HepG2 (cell line): ENCODE data around the gene SERPINA3. TPM values are rescaled to one million over a fixed set of nuclear protein-coding genes. Genes with fewer than 3 reads are reported as not detected.

Experiments used
- AGO2 ChIP-seq: fragments of 200-400 bp; formaldehyde crosslinking; optimal IDR thresholded peaks from 2 replicates; pipeline ENCODE3; 2017; ENCODE audit warnings: mild to moderate bottlenecking, low read depth, low read length, moderate library complexity
- ARNT ChIP-seq: fragments of 450-650 bp; IDR thresholded peaks from 2 replicates; pipeline ENCODE4 v1.6.1; 2017
- ATF7 ChIP-seq, 2 experiments: fragments of 450-650 bp in 1 of 2; sonication (generic) in 1 of 2; formaldehyde crosslinking in 1 of 2; IDR thresholded peaks; 2 replicates each; pipeline versions ENCODE4 v1.4.0 to v1.6.1; 2016 to 2020; ENCODE audit warnings: antibody characterized with exemption in 1 of 2, mild to moderate bottlenecking in 1 of 2, missing genetic modification reagents in 1 of 2
- CBFB ChIP-seq: sonication (generic); formaldehyde crosslinking; IDR thresholded peaks from 2 replicates; pipeline ENCODE4 v1.4.0; 2020; ENCODE audit warnings: missing genetic modification reagents
- HNRNPH1 ChIP-seq: fragments of 200-400 bp; formaldehyde crosslinking; optimal IDR thresholded peaks from 2 replicates; pipeline ENCODE3; 2017; ENCODE audit warnings: mild to moderate bottlenecking, low read depth, low read length
- KDM2A ChIP-seq: sonication (generic); formaldehyde crosslinking; IDR thresholded peaks from 2 replicates; pipeline ENCODE4 v1.4.0; 2020; ENCODE audit warnings: low read depth, missing genetic modification reagents, borderline replicate concordance
- KDM5B ChIP-seq: sonication (generic); formaldehyde crosslinking; IDR thresholded peaks from 2 replicates; pipeline ENCODE4 v1.4.0; 2020; ENCODE audit warnings: missing genetic modification reagents, mild to moderate bottlenecking, borderline replicate concordance
- MIXL1 ChIP-seq: IDR thresholded peaks from 2 replicates; pipeline ENCODE4 v1.6.1; 2016
- NPAS2 ChIP-seq: sonication (generic); formaldehyde crosslinking; IDR thresholded peaks from 2 replicates; pipeline ENCODE4 v1.8.0; 2022; ENCODE audit warnings: mild to moderate bottlenecking, missing genetic modification reagents, borderline replicate concordance
- POLR2AphosphoS5 ChIP-seq: IDR thresholded peaks from 2 replicates; pipeline ENCODE4 v1.6.1; 2012; ENCODE audit warnings: low read depth, low read length
- PRMT3 ChIP-seq: sonication (generic); formaldehyde crosslinking; IDR thresholded peaks from 2 replicates; pipeline ENCODE4 v1.8.1; 2022; ENCODE audit warnings: low read depth, mild to moderate bottlenecking, moderate library complexity, missing genetic modification reagents, borderline replicate concordance
- RBAK ChIP-seq: sonication (generic); formaldehyde crosslinking; IDR thresholded peaks from 2 replicates; pipeline ENCODE4 v1.5.1; 2020; ENCODE audit warnings: mild to moderate bottlenecking, missing genetic modification reagents
- TBP ChIP-seq: sonication (generic); formaldehyde crosslinking; IDR thresholded peaks from 2 replicates; pipeline ENCODE4 v1.5.0; 2020; ENCODE audit warnings: missing genetic modification reagents
- TBX2 ChIP-seq: sonication (generic); formaldehyde crosslinking; IDR thresholded peaks from 2 replicates; pipeline ENCODE4 v1.5.0; 2020; ENCODE audit warnings: missing genetic modification reagents, mild to moderate bottlenecking, borderline replicate concordance
- YEATS2 ChIP-seq: sonication (generic); formaldehyde crosslinking; IDR thresholded peaks from 2 replicates; pipeline ENCODE4 v1.4.0; 2020; ENCODE audit warnings: missing genetic modification reagents, borderline replicate concordance
- ZFP1 ChIP-seq: IDR thresholded peaks from 2 replicates; pipeline ENCODE4 v1.6.1; 2016
- ZFP62 ChIP-seq: sonication (generic); formaldehyde crosslinking; IDR thresholded peaks from 2 replicates; pipeline ENCODE4 v1.4.0; 2020; ENCODE audit warnings: missing genetic modification reagents
- ZNF619 ChIP-seq: sonication (generic); formaldehyde crosslinking; IDR thresholded peaks from 2 replicates; pipeline ENCODE4 v1.4.0; 2020; ENCODE audit warnings: mild to moderate bottlenecking, missing genetic modification reagents
- ZNF629 ChIP-seq: sonication (generic); formaldehyde crosslinking; conservative IDR thresholded peaks from 2 replicates; pipeline ENCODE4 v1.5.0; 2020; ENCODE audit warnings: missing genetic modification reagents
- polyA plus RNA-seq, 8 experiments: library from polyadenylated mRNA; depleted of rRNA in 3 of 8; stranded (reverse) in 7 of 8; unstranded in 1 of 8; fragments of >200 nt; fragmentation: Illumina TruSeq in 4 of 8; extraction: Trizol in 4 of 8; gene quantifications; 2 replicates each; pipeline versions ENCODE4 v1.2.1 to v1.2.3, GENCODE V29; 2011 to 2016; ENCODE audit warnings: low read depth in 4 of 8, missing spikeins in 1 of 8, mixed read lengths in 1 of 8; ENCODE audit not compliant: insufficient read depth in 1 of 8
- total RNA-seq, 5 experiments: library from RNA; depleted of rRNA; stranded (reverse); fragments of >200 nt; fragmentation: Illumina TruSeq; extraction: Trizol; gene quantifications; 2 replicates each; pipeline ENCODE4 v1.2.3, GENCODE V29; 2016; ENCODE audit warnings: low read depth in 1 of 5
- TF ChIP-seq, protein P1 (sequence below): sonication (generic); formaldehyde crosslinking; IDR thresholded peaks from 2 replicates; pipeline ENCODE4 v1.5.1; 2020; ENCODE audit warnings: mild to moderate bottlenecking, missing genetic modification reagents, moderate library complexity
- TF ChIP-seq, protein P2 (sequence below): sonication (generic); formaldehyde crosslinking; IDR thresholded peaks from 2 replicates; pipeline ENCODE4 v1.4.0; 2020; ENCODE audit warnings: missing genetic modification reagents
- TF ChIP-seq, protein P3 (sequence below): sonication (generic); formaldehyde crosslinking; IDR thresholded peaks from 2 replicates; pipeline ENCODE4 v1.8.0; 2022; ENCODE audit warnings: mild to moderate bottlenecking, missing genetic modification reagents, moderate library complexity
- TF ChIP-seq, protein P4 (sequence below): IDR thresholded peaks from 2 replicates; pipeline ENCODE4 v1.6.1; 2018; ENCODE audit warnings: missing genetic modification reagents, mild to moderate bottlenecking, missing compliant biosample characterization

The SERPINA3 gene
- total and polyA plus RNA-seq, 2 of the 13 experiments (the other 11 are each of a cell fraction or from before 2014, with no cell fraction given): 825 to 2,200 TPM

DNA sequence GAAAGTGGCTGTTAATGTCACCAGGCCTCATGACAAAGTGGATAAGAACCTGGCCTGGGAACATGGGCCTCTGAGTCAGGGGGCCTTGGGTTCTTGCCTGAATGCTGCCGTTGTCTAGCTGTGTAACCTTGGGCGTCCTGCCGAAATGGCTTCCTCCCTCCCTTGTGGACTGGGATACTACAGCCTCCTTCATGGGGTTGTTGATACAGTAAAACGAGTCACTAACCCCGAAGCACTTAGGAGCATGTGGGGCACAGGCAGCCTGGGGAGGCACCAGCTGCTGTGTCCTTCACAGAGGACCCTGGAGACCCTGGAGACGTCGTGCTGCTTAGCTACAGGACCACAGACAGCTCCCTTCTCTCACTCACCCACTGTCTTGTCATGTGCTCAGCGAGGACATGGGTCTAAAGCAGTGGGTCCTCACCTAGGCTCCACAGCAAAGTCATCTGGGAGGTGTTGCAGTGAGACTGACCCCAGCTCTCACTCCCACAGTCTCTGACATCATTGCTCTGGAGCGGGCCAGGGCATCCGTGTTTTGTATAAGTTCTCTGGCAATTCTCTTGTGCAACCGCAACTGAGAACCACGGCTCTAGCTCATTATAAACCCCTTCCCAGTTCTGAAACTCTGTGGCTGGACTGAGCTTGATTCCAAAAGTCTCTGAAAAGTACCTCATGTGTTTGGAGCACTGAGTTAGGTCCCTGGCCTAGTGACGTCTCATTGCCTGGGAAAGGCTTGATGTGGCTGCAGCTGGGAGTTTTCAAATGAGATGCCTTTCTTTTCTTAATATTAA is 42.1 kb downstream of the SERPINA3 start (continued):
- TF ChIP-seq, protein P1, sequence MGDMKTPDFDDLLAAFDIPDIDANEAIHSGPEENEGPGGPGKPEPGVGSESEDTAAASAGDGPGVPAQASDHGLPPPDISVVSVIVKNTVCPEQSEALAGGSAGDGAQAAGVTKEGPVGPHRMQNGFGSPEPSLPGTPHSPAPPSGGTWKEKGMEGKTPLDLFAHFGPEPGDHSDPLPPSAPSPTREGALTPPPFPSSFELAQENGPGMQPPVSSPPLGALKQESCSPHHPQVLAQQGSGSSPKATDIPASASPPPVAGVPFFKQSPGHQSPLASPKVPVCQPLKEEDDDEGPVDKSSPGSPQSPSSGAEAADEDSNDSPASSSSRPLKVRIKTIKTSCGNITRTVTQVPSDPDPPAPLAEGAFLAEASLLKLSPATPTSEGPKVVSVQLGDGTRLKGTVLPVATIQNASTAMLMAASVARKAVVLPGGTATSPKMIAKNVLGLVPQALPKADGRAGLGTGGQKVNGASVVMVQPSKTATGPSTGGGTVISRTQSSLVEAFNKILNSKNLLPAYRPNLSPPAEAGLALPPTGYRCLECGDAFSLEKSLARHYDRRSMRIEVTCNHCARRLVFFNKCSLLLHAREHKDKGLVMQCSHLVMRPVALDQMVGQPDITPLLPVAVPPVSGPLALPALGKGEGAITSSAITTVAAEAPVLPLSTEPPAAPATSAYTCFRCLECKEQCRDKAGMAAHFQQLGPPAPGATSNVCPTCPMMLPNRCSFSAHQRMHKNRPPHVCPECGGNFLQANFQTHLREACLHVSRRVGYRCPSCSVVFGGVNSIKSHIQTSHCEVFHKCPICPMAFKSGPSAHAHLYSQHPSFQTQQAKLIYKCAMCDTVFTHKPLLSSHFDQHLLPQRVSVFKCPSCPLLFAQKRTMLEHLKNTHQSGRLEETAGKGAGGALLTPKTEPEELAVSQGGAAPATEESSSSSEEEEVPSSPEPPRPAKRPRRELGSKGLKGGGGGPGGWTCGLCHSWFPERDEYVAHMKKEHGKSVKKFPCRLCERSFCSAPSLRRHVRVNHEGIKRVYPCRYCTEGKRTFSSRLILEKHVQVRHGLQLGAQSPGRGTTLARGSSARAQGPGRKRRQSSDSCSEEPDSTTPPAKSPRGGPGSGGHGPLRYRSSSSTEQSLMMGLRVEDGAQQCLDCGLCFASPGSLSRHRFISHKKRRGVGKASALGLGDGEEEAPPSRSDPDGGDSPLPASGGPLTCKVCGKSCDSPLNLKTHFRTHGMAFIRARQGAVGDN (CRISPR knock-in tag): peak; percentile 76
- TF ChIP-seq, protein P2, sequence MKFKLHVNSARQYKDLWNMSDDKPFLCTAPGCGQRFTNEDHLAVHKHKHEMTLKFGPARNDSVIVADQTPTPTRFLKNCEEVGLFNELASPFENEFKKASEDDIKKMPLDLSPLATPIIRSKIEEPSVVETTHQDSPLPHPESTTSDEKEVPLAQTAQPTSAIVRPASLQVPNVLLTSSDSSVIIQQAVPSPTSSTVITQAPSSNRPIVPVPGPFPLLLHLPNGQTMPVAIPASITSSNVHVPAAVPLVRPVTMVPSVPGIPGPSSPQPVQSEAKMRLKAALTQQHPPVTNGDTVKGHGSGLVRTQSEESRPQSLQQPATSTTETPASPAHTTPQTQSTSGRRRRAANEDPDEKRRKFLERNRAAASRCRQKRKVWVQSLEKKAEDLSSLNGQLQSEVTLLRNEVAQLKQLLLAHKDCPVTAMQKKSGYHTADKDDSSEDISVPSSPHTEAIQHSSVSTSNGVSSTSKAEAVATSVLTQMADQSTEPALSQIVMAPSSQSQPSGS: no peak
- TF ChIP-seq ZNF629 (CRISPR knock-in tag) (no peak), HNRNPH1 (no peak), MIXL1 (CRISPR knock-in tag) (no peak), AGO2 (no peak), YEATS2 (CRISPR knock-in tag) (no peak), KDM5B (CRISPR knock-in tag) (peak; percentile 43; the same call in 1 of the 2 replicates), TBP (CRISPR knock-in tag) (no peak), ARNT (no peak), PRMT3 (CRISPR knock-in tag) (no peak), ZNF619 (CRISPR knock-in tag) (no peak), POLR2AphosphoS5 (no peak), ZFP62 (CRISPR knock-in tag) (no peak), NPAS2 (no peak), ZFP1 (CRISPR knock-in tag) (no peak), CBFB (no peak), RBAK (CRISPR knock-in tag) (no peak), KDM2A (CRISPR knock-in tag) (no peak), TBX2 (CRISPR knock-in tag) (peak; percentile 14; the same call in 1 of the 2 replicates), ATF7 (IDR thresholded peaks at IDR 0.05) (no peak), ATF7 (CRISPR knock-in tag; IDR thresholded peaks at IDR 0.05) (no peak)
- TF ChIP-seq, protein P3, sequence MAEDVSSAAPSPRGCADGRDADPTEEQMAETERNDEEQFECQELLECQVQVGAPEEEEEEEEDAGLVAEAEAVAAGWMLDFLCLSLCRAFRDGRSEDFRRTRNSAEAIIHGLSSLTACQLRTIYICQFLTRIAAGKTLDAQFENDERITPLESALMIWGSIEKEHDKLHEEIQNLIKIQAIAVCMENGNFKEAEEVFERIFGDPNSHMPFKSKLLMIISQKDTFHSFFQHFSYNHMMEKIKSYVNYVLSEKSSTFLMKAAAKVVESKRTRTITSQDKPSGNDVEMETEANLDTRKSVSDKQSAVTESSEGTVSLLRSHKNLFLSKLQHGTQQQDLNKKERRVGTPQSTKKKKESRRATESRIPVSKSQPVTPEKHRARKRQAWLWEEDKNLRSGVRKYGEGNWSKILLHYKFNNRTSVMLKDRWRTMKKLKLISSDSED (CRISPR knock-in tag): no peak
- TF ChIP-seq, protein P4, sequence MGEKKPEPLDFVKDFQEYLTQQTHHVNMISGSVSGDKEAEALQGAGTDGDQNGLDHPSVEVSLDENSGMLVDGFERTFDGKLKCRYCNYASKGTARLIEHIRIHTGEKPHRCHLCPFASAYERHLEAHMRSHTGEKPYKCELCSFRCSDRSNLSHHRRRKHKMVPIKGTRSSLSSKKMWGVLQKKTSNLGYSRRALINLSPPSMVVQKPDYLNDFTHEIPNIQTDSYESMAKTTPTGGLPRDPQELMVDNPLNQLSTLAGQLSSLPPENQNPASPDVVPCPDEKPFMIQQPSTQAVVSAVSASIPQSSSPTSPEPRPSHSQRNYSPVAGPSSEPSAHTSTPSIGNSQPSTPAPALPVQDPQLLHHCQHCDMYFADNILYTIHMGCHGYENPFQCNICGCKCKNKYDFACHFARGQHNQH (CRISPR knock-in tag): no peak; the same call in 1 of the 2 replicates
